GM18511 (cell line): ENCODE results near the gene GAA.
"Not testable (repeated sequence)": the region's sequence is repeated elsewhere in the genome, so short reads cannot be mapped to it uniquely, and the experiment has no call there.

Experiments
- ATAC-seq: cut with Tn5 transposase; IDR thresholded peaks from one replicate; pipeline ENCODE4 v1.9.1; 2021; ENCODE audit warnings: mild to moderate bottlenecking, moderate library complexity; ENCODE audit not compliant: unreplicated experiment

The GAA gene

DNA sequence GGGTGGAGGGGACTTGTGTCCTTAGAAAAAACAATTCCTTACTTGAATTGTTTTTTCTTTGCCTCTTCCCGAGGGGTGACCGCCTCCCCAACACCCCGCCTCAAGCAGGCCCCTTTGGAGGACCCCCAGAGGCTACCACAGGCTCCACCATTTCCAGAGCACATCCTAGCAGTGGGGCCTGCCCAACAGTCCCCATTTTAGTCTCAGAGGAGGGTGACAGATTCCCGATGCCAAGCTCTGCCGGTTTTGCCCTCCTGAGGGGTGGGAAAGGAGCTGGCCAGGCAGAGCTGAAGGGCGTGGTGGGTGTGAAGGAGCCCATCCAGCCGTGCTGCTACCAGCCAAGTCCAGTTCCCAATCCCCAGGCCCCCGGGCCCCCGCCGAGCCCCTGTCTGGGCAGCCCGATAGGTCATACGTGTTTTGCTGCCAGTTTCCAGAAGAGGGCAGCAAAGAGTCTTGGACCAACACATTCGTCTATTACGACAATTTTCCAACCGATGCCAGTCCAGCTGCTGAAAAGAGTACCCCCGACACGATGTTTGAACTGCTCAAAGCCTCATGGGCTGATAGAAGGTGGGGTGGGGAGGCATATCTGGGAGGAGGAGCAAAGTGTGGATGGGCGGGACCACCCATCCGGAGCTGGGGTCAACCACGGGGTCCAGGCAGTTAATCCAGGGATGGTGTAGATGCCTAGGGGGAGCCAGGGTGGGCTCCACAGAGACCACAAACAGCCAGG is 18.8 kb upstream of the GAA start:
- no peak for ATAC-seq

DNA sequence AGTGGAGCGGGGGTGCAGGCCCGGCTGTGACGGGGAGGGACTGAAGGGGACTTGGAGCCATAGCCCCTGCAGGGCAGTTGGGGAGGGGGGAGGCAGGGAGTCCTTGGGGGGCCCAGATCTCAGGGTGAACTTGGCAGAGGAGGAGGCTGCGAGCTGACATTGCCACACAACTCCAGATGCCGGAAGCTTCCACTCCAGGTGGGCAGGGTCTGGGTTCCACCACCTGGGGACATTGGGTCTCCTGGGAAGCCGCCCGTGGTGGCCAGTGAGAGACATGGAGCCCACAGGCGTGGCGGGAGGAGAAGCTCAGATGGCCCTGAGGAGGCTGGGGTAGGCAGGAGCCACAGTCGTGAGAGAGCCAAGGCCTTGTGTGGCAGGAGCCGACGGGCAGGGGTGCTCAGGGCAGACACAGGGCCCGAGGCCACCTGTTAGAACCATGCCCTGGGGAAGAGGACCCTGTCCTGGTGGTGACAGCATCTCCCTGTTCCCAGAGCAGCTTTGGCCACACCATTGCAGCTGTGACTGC is 18.2 kb upstream of the GAA start:
- ATAC-seq = no peak

DNA sequence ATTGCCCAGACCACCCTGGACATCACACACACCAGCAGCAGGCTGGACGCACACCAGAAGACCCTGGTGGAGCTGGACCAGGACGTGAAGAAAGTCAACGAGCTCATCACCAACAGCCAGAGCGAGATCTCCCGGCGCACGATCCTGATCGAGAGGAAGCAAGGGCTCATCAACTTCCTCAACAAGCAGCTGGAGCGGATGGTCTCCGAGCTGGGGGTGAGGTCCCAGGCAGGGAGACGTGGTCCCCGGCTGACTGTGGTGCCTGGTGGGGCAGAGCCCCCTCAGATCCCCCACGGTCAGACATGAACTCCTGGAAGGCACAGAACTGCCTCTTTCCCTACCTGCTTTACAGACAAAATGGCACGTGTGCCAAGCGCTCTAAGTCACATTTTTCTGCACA is 16.6 kb upstream of the GAA start:
- no peak for ATAC-seq

DNA sequence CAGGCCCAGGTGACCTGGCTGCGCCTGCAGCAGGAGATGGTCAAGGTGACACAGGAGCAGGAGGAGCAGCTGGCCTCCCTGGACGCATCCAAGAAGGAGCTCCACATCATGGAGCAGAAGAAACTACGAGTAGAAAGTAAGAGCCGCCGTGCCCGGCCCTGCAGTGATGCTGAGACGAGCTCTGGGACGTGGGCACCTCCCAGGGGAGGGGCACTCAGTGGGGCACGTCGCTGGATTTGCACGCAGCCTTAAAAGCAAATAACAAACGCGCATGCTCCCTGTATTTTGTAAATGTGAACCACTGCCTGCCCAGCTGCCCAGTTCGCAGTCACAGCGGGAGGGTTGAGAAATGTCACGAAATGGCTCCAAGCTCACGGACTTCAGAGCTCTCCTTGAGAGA is 15.3 kb upstream of the GAA start:
- ATAC-seq = no peak

DNA sequence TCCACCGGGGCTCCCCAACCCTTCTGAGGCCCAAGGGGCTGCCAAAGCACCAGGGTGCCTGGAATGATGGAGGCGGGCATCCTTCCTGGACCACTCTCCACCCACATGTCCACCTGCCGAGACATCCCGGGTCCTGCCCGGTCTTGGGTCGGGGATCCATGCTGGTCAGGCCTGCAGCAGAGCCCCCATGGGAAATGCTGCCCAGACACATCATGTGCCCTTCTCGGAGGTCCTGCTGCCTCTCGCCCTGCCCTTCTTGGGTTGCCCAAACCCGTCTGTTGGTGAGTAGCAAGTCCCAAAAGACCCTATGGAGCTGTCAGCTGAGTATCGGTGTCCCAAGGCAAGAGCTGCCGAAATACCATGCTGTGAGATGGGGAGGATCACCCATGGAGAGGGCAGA is 14.8 kb upstream of the GAA start:
- ATAC-seq = no peak

DNA sequence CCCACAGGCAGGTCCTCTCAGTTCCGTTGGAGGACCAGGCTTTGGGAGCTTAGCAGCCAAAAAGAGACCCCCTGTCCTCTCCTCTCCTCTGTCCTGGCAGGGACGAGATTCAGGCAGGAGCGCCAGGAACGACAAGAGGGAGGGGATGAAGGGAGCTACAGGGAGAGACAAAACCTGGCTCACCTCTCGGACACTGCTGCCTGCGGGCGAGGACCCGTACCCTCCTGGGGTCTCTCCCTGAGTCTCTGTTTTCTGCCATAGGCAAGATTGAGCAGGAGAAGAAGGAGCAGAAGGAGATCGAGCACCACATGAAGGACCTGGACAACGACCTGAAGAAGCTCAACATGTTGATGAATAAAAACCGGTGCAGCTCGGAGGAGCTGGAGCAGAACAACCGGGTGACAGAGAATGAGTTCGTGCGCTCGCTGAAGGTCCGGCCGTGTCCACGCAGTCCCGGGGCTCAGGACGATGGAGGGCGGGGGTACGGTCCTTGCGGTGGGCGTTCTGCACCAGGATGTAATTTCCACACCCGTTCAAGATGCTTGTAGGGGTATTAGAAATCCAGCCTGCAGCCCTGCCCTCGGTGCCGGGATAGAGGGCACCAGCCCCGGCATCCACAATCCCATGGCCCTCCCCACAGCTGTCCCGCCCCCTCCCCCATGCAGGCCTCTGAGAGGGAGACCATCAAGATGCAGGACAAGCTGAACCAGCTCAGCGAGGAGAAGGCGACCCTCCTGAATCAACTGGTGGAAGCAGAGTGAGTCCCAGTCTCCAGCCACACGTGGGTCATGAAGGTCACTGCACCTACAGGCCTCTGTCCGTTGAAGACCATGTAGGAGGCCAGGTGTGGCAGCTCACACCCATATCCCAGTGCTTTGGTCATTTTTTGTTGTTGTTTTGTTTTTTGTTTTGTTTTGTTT is 13.8 kb upstream of the GAA start:
- ATAC-seq = no peak

DNA sequence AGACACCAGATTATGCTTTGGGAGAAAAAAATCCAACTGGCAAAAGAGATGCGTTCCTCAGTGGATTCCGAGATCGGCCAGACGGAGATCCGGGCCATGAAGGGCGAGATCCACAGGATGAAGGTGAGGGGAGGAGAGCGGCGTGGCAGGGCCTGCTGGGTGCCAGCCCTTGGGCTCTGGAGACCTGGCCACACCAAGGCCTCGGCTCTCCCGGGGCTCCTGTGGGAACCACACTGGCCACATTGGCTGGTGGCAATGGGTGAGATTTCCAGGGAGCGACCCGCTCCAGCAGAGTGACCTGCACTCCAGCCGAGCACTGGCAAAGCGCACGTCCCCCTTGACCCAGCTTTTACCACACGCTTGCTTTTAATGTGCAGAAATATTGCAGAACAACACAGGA is 11.6 kb upstream of the GAA start:
- no peak for ATAC-seq

DNA sequence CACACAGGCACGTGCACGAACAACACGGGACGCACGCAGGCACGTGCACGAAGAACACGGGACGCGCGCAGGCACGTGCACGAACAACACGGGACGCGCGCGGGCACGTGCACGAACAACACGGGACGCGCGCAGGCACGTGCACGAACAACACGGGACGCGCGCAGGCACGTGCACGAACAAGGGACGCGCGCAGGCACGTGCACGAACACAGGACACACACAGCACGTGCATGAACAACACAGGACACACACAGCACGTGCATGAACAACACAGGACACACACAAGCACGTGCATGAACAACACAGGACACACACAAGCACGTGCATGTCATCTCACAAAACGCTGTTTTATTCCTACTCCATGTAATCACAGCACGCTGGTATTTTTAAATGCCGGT is 11.2 kb upstream of the GAA start:
- ATAC-seq = not testable (repeated sequence)

DNA sequence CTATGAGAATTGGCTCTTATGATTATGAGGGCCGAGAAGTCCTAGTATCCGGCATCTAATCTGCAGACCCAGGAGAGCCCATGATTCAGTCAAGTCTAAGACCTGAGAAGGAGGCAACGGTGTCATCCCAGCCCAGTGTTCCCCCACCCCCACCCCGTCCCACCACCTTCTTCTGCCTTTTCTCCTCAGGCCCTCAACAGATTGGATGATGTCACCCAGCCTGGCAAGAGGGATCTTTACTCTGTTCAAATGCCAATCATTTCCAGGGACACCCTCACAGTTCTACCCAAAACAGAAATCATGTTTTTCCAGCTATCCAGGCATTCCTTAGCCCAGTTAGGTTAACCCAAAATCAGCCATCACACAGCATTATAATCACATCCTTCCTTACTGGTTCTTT is 10.0 kb upstream of the GAA start:
- no peak for ATAC-seq

DNA sequence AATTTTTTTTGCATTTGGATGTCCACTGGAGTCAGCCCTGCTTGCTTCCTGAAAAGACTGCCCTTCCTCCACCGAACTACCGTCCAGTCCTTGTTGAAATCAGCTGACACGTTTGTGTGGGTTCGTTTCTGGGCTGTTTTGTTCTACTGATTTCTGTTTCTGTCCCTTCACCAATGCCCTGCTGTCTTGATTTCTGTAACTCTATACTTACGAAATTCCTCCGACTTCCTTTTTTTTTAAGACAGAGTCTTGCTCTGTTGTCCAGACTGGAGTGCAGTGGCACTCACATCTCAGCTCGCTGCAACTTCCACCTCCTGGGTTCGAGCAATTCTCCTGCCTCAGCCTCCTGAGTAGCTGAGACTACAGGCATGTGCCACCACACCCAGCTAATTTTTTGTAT is 8.4 kb upstream of the GAA start:
- ATAC-seq = no peak

DNA sequence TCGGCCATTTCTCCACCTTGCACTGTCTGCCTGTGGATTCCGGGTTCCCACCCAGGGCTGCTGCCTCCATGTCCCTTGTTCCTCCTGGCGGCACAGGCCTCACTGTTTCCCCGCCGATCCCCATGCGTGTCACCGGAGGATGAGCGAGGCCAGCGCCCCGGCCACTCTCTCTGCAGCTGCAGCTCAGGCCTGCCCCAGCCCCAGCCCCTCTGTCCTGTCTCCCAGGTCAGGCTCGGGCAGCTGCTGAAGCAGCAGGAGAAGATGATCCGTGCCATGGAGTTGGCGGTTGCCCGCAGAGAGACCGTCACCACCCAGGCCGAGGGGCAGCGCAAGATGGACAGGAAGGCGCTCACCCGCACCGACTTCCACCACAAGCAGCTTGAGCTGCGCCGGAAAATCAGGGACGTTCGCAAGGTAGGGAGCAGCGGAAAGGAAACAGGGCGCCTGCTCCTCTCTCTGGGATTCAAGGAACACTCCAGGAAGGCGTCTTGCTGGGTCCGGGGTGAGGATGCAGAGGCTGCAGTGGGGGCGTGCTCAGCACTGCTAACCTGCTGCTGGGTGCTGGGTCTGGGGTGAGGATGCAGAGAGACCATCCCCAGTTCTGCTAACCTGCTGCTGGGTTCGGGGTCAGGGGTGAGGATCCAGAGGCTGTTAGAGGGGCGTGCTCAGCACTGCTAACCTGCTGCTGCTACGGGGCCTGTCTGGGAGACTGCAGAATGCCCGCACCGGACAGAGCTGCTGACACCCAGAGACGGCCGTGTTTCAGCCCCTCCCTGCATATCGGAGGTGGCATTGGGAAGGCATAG is 6.1 kb upstream of the GAA start:
- no peak for ATAC-seq

DNA sequence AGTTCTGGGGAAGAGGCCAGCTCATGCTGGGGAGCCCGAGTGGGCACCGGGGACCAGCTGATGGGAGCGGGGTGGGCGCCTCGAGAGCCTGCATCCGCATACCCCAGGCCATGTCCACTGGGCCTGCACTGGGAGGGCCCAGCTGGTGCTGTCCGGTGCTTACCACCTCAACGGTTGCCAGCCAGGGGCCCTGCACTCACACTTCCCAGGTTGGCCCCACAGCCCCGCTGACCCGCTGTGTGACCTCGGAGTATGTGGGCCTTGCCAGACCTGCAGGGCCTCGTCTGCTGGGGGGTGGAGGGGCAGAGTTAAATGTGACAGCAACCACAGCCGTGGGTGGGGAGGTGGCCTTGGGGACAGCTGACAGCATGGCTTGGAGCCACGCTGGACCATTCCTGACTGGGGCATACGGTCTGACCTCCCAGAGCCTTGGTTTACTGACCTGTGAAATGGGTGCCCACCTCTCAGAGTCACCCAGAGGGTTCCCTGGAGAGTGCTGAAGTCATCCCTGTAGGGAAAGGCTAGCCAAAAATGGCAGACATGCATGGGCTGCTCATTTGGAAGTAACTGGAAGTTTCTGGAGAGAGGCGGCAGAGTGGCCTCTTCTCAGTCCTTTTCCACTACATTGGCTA is 5.4 kb upstream of the GAA start:
- no peak for ATAC-seq

DNA sequence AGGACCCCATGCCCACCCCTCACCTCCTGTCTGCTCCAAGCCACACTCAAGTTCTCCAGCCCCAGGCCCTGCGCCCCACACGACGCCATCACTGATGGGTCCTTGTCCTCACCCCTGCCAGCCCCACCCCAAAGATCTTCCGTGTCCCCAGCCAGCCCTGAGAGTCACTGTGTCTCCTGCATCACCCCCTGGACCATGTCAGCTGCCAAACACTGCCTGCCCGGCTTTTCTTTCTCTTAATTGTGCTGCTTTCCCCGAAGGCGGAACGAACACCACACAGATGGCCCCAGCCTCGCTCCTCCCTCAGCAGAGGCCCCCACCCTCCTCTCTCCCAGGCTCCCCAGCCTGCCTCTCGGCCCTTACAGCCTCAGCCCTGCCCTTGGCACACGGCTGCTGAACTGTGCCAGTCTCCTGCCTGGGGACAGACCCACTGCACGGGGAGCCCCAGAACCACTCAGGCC is 4.8 kb upstream of the GAA start:
- no peak for ATAC-seq

DNA sequence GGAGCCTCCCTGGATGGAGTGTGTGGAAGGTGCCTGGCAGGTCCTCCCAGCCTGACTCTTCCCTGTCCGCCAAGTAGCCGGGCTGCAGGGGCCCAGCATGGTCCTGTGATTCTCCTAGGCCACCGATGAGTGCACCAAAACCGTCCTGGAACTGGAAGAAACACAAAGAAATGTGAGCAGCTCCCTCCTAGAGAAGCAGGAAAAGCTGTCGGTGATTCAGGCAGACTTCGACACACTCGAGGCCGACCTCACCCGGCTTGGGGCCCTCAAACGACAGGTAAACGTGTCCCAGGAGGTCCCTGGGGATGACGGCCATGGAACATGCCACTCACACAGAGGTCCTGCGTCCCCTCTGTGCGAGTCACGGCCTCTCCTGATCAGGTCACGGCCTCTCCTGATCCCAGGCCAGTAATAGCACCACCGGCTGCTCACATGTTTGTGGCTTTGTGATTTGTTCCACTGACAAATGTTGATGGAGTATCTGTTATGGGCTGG is 4.2 kb upstream of the GAA start:
- no peak for ATAC-seq

DNA sequence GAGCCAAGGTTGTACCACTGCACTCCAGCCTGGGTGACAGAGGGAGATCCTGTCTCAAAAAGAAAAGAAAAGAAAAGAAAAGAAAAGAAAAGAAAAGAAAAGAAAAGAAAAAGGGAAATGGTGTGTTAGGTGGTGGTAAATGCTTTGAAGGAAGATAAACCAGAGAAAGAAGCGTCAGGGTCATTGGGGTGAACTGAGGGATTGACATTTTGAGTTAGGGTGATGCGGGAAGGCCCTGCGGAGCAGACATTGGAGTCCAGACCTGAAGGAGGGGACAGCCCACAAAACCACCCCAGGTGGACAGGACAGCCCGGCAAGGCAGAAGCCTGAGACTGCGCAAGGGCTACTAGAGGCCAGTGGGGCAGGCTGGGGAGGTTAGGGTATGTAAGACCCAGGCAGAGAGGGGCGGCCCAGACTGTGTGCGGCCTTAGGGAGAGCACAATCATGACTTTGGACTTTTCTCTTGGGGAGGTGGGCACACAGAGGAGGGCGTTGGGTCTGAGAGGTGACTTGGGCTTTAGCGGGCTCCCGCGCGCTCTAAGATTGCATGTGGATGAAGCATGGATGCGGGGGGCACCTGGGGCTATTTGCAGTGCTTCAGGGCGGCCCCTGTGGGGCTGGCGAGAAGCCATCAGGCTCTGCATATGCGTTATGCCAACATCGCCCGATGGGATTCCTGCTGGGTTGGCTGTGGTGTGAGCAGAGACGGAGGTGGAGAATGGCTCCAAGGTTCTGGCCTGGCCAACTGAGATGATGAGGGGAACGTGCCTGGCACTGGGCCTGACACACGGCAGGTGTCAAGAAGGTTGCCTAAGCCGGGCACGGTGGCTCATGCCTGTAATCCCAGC is 3.3 kb upstream of the GAA start:
- ATAC-seq = no peak

DNA sequence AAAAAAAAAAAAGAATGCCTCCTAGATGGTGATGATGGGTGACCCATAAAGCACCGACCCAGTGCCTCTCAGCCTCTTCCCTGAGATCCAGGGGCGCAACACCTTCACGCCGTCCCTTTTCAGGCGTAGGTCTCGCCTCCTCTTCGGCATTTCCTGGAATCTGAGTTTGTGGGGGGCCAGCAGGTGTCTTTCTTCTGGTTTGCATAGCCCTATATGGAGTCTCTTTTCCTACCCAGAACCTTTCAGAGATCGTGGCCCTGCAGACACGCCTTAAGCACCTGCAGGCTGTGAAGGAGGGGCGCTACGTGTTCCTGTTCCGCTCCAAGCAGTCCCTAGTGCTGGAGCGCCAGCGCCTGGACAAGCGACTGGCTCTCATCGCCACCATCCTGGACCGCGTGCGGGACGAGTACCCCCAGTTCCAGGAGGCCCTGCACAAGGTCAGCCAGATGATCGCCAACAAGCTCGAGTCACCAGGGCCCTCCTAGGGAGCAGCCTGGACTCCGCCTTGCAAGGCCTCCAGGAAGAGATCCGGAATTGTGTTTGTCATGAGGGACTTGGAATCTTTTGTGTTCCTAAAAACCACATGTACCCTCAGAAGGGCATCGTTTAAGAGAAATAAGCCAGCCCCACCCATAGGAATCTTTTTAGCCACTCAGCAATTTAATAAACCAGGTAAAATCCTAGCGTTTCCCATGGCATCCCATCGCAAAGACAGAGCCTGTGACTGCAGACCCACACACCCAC is 1.9 kb upstream of the GAA start:
- ATAC-seq = no peak

DNA sequence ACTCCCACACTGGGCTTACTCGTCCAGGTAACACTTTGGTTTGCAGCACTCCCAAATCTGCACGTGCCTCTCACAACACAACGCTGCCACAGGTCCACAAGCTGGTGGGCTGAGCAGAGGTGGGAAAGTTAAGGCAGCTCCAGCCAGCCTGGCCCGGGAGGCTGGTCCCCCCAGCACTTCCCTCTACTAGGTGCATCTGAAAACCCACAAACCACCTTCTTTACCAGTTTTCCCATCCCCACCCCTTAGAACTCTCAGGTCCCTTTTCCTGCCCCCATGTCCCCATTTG is 1.4 kb upstream of the GAA start:
- no peak for ATAC-seq

DNA sequence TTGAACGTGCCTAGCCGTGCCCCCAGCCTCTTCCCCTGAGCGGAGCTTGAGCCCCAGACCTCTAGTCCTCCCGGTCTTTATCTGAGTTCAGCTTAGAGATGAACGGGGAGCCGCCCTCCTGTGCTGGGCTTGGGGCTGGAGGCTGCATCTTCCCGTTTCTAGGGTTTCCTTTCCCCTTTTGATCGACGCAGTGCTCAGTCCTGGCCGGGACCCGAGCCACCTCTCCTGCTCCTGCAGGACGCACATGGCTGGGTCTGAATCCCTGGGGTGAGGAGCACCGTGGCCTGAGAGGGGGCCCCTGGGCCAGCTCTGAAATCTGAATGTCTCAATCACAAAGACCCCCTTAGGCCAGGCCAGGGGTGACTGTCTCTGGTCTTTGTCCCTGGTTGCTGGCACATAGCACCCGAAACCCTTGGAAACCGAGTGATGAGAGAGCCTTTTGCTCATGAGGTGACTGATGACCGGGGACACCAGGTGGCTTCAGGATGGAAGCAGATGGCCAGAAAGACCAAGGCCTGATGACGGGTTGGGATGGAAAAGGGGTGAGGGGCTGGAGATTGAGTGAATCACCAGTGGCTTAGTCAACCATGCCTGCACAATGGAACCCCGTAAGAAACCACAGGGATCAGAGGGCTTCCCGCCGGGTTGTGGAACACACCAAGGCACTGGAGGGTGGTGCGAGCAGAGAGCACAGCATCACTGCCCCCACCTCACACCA is 724 bp downstream of the GAA start:
- peak; percentile 31 for ATAC-seq
